ENCODE measurements around the gene RHOV. TPM values are rescaled to one million over a fixed set of nuclear protein-coding genes. Genes with fewer than 3 reads are reported as not detected.

The RHOV gene
- polyA plus RNA-seq, 1 donor from 2014 or later, result 2.8 TPM

DNA sequence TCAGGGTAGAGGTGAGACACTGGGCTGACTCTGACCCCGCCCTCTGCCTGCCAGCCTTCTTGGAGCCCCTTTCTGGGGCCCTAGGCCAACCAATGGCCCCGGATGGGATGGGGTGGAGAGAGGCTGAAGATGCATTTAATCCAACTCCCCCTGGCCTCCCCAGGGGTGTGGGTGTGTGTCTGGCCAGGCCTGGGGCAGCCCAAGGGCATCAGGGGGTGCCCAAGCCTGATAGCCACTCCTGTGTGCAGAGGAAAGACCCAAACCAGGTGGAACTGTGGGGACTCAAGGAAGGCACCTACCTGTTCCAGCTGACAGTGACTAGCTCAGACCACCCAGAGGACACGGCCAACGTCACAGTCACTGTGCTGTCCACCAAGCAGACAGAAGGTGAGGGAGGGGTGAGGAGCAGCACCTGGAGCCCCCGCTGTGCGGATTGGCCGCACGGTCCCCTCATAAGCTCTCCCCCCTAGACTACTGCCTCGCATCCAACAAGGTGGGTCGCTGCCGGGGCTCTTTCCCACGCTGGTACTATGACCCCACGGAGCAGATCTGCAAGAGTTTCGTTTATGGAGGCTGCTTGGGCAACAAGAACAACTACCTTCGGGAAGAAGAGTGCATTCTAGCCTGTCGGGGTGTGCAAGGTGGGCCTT, 20.7 kb downstream of the RHOV start:
- Histone ChIP-seq H3K79me2 (replicated peaks; ENCODE audit: insufficient read depth, low read length) (no peaks in the 10 kb centered on the region), H3F3A (ENCODE audit: insufficient read depth, low read length, poor library complexity, severe bottlenecking) (no peaks in the 10 kb centered on the region), H3K9me2 (ENCODE audit: insufficient read depth, low read length) (no peaks in the 10 kb centered on the region), H3K27me3 (ENCODE audit: insufficient read depth, low read depth, low read length) (no peaks in the 10 kb centered on the region), H3K36me3 (ENCODE audit: insufficient read depth, low read length) (no peaks in the 10 kb centered on the region), H3K9ac (ENCODE audit: low read length) (no peak overlapping the region), H3K4me3 (ENCODE audit: low read length) (no peak overlapping the region), H2AFZ (ENCODE audit: low read depth, low read length) (no peak overlapping the region), H3K9me3 (ENCODE audit: low read length) (no peaks in the 10 kb centered on the region), H3K4me2 (ENCODE audit: low read length) (no peak overlapping the region), H4K20me1 (ENCODE audit: insufficient read depth) (no peaks in the 10 kb centered on the region), H3K27ac (ENCODE audit: low read length) (no peak overlapping the region)
- TF ChIP-seq EP300 (conservative IDR thresholded peaks at IDR 0.05; ENCODE audit: poor library complexity, severe bottlenecking) (no peak), POLR2AphosphoS5 (IDR thresholded peaks at IDR 0.05) (no peak), RAD21 (conservative IDR thresholded peaks at IDR 0.05) (no peak), TAF1 (IDR thresholded peaks at IDR 0.05; ENCODE audit: low read depth) (no peak), MXI1 (conservative IDR thresholded peaks at IDR 0.05; ENCODE audit: poor library complexity, severe bottlenecking) (no peak), EZH2 (IDR thresholded peaks at IDR 0.05; ENCODE audit: borderline replicate concordance, insufficient read depth, low read length, poor library complexity, severe bottlenecking) (no peak), SMC3 (conservative IDR thresholded peaks at IDR 0.05; ENCODE audit: poor library complexity) (no peak)
- TF ChIP-seq, protein P1, sequence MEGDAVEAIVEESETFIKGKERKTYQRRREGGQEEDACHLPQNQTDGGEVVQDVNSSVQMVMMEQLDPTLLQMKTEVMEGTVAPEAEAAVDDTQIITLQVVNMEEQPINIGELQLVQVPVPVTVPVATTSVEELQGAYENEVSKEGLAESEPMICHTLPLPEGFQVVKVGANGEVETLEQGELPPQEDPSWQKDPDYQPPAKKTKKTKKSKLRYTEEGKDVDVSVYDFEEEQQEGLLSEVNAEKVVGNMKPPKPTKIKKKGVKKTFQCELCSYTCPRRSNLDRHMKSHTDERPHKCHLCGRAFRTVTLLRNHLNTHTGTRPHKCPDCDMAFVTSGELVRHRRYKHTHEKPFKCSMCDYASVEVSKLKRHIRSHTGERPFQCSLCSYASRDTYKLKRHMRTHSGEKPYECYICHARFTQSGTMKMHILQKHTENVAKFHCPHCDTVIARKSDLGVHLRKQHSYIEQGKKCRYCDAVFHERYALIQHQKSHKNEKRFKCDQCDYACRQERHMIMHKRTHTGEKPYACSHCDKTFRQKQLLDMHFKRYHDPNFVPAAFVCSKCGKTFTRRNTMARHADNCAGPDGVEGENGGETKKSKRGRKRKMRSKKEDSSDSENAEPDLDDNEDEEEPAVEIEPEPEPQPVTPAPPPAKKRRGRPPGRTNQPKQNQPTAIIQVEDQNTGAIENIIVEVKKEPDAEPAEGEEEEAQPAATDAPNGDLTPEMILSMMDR (IDR thresholded peaks at IDR 0.05; ENCODE audit: poor library complexity, severe bottlenecking), result no peak
- TF ChIP-seq, protein P2, sequence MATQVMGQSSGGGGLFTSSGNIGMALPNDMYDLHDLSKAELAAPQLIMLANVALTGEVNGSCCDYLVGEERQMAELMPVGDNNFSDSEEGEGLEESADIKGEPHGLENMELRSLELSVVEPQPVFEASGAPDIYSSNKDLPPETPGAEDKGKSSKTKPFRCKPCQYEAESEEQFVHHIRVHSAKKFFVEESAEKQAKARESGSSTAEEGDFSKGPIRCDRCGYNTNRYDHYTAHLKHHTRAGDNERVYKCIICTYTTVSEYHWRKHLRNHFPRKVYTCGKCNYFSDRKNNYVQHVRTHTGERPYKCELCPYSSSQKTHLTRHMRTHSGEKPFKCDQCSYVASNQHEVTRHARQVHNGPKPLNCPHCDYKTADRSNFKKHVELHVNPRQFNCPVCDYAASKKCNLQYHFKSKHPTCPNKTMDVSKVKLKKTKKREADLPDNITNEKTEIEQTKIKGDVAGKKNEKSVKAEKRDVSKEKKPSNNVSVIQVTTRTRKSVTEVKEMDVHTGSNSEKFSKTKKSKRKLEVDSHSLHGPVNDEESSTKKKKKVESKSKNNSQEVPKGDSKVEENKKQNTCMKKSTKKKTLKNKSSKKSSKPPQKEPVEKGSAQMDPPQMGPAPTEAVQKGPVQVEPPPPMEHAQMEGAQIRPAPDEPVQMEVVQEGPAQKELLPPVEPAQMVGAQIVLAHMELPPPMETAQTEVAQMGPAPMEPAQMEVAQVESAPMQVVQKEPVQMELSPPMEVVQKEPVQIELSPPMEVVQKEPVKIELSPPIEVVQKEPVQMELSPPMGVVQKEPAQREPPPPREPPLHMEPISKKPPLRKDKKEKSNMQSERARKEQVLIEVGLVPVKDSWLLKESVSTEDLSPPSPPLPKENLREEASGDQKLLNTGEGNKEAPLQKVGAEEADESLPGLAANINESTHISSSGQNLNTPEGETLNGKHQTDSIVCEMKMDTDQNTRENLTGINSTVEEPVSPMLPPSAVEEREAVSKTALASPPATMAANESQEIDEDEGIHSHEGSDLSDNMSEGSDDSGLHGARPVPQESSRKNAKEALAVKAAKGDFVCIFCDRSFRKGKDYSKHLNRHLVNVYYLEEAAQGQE (IDR thresholded peaks at IDR 0.05; ENCODE audit: borderline replicate concordance), result no peak

DNA sequence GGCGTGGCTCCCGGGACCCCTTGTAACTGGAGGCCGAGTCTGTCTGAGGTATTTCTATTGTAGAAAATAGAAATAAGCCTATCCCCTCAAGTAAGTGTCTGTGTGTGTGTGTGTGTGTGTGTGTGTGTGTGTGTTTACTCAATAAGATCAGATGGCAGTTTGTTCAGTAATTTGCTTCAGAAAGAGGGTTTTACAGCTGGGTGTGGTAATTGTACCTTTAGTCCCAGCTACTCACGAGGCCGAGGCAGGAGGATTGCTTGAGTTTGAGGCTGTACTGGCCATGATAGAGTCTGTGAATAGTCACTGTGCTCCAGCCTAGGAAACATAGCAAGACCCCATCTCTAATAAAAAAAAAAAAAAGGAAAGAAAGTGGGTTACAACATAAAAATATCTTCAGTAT, 21.5 kb downstream of the RHOV start:
- Histone ChIP-seq H3K27ac (ENCODE audit: low read length) (no peak overlapping the region), H3K4me2 (ENCODE audit: low read length) (no peak overlapping the region), H3K9me2 (ENCODE audit: insufficient read depth, low read length) (no peaks in the 10 kb centered on the region), H2AFZ (ENCODE audit: low read depth, low read length) (no peak overlapping the region), H3K79me2 (replicated peaks; ENCODE audit: insufficient read depth, low read length) (no peaks in the 10 kb centered on the region), H3K4me3 (ENCODE audit: low read length) (no peak overlapping the region), H3K27me3 (ENCODE audit: insufficient read depth, low read depth, low read length) (no peaks in the 10 kb centered on the region), H3F3A (ENCODE audit: insufficient read depth, low read length, poor library complexity, severe bottlenecking) (no peaks in the 10 kb centered on the region), H3K9ac (ENCODE audit: low read length) (no peak overlapping the region), H4K20me1 (ENCODE audit: insufficient read depth) (no peaks in the 10 kb centered on the region), H3K9me3 (ENCODE audit: low read length) (no peaks in the 10 kb centered on the region), H3K36me3 (ENCODE audit: insufficient read depth, low read length) (no peaks in the 10 kb centered on the region)
- TF ChIP-seq, protein P1 (IDR thresholded peaks at IDR 0.05; ENCODE audit: poor library complexity, severe bottlenecking), result no peak
- TF ChIP-seq SMC3 (conservative IDR thresholded peaks at IDR 0.05; ENCODE audit: poor library complexity) (no peak), EZH2 (IDR thresholded peaks at IDR 0.05; ENCODE audit: borderline replicate concordance, insufficient read depth, low read length, poor library complexity, severe bottlenecking) (no peak), EP300 (conservative IDR thresholded peaks at IDR 0.05; ENCODE audit: poor library complexity, severe bottlenecking) (no peak), MXI1 (conservative IDR thresholded peaks at IDR 0.05; ENCODE audit: poor library complexity, severe bottlenecking) (no peak), RAD21 (conservative IDR thresholded peaks at IDR 0.05) (no peak), POLR2AphosphoS5 (IDR thresholded peaks at IDR 0.05) (no peak), TAF1 (IDR thresholded peaks at IDR 0.05; ENCODE audit: low read depth) (no peak)
- TF ChIP-seq, protein P2 (IDR thresholded peaks at IDR 0.05; ENCODE audit: borderline replicate concordance), result no peak
